Measurements from ENCODE around the gene FRAT2. TPM values are rescaled to one million over a fixed set of nuclear protein-coding genes. Genes with fewer than 3 reads are reported as not detected.

Gene FRAT2, protein sequence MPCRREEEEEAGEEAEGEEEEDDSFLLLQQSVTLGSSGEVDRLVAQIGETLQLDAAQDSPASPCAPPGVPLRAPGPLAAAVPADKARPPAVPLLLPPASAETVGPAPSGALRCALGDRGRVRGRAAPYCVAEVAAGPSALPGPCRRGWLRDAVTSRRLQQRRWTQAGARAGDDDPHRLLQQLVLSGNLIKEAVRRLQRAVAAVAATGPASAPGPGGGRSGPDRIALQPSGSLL
- total RNA-seq (10 to 100 TPM; 14.4 to 15.1 TPM), polyA plus RNA-seq (1 to 10 TPM; 2.7 to 9.0 TPM)

DNA sequence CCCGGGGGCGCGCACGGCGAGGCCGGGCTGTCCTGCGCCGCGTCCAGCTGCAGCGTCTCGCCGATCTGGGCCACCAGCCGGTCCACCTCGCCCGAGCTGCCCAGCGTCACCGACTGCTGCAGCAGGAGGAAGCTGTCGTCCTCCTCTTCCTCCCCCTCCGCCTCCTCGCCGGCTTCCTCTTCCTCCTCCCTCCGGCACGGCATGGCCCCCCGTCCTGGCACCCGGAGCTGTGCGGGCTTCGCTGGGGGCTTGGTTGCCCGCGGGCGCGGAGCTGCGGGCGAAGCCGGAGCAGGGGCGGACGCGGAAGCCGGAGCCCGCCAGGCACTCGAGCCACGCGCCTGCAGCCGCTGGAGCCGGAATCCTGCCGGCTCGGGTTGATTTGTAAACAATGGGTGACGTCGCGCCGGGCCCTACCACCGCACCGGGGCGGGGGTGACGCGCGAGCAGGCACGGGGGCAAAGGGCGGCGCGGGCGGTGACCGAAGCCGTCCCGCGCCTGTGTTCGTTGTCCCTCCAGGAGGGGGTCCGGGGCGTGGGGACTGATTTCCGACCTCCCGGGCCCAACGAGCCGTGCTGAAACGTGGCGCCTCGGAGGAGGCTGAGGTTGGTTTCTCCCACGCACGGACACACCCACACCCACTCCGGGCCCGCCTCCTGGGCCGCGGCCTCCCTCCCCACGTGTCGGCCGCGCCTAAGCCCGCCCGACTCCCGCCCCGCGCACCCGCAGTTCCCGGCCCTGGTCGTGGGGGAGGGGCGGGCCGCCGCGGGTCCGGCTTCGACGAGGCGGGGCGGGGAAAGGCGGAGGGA, at the start of gene FRAT2:
Gene FRAT2 (minus strand): TSS at position 360 of the 806 bp plus-strand sequence. CDS start 157 bp downstream, at position 203.
- Histone ChIP-seq H3K4me3 (ENCODE audit: low read depth in 1 of 3, low read length in 3 of 3) (peak within 1 kb of the TSS; percentile 78 to 88 (median 84)), H3K36me3 (ENCODE audit: control insufficient read depth in 4 of 4, insufficient read depth in 3 of 4, low read depth in 1 of 4, low read length in 3 of 4) (no peaks in the 10 kb centered on the region), H3K27me3 (ENCODE audit: control insufficient read depth in 4 of 4, insufficient read depth in 4 of 4, low read length in 3 of 4) (no peaks in the 10 kb centered on the region), H3K9ac (ENCODE audit: low read depth in 1 of 2, low read length in 2 of 2) (peak within 1 kb of the TSS; percentile 79 to 98), H3K9me3 (ENCODE audit: control insufficient read depth in 4 of 4, low read length in 3 of 4) (no peaks in the 10 kb centered on the region), H3K27ac (ENCODE audit: low read depth in 1 of 2, low read length in 2 of 2) (peak within 1 kb of the TSS; percentile 90 to 95), H3K4me1 (ENCODE audit: control insufficient read depth in 4 of 4, insufficient read depth in 4 of 4, low read length in 3 of 4) (peaks cover 5 to 24% (median 17%) of the 10 kb centered on the region in 4 donors)
- WGBS = under 1% methylated on average over 103 of the region's 103 CpGs
- DNase-seq (ENCODE audit: low spot score) = peak; percentile 93
- TF ChIP-seq FOXA1 (IDR thresholded peaks at IDR 0.05) (no peak), FOXA2 (IDR thresholded peaks at IDR 0.05) (peak; percentile 53), YY1 (IDR thresholded peaks at IDR 0.05) (no peak), ATF3 (IDR thresholded peaks at IDR 0.05) (no peak), SP1 (IDR thresholded peaks at IDR 0.05) (peak; percentile 68), EGR1 (IDR thresholded peaks at IDR 0.05; ENCODE audit: low read depth in 2 of 2) (peak; percentile 54 to 57), RAD21 (IDR thresholded peaks at IDR 0.05) (peak in 1 of 2 donors; percentile 6), HNF4A (conservative IDR thresholded peaks at IDR 0.05) (peak; percentile 60 to 65), NR2F2 (IDR thresholded peaks at IDR 0.05) (no peak), RXRA (IDR thresholded peaks at IDR 0.05) (peak in 1 of 2 donors; percentile 30), GABPA (IDR thresholded peaks at IDR 0.05 in 1 of 2, conservative IDR thresholded peaks at IDR 0.05 in 1 of 2) (no peak)
- TF ChIP-seq, protein P1, sequence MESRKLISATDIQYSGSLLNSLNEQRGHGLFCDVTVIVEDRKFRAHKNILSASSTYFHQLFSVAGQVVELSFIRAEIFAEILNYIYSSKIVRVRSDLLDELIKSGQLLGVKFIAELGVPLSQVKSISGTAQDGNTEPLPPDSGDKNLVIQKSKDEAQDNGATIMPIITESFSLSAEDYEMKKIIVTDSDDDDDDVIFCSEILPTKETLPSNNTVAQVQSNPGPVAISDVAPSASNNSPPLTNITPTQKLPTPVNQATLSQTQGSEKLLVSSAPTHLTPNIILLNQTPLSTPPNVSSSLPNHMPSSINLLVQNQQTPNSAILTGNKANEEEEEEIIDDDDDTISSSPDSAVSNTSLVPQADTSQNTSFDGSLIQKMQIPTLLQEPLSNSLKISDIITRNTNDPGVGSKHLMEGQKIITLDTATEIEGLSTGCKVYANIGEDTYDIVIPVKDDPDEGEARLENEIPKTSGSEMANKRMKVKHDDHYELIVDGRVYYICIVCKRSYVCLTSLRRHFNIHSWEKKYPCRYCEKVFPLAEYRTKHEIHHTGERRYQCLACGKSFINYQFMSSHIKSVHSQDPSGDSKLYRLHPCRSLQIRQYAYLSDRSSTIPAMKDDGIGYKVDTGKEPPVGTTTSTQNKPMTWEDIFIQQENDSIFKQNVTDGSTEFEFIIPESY (IDR thresholded peaks at IDR 0.05) = no peak
- TF ChIP-seq, protein P2, sequence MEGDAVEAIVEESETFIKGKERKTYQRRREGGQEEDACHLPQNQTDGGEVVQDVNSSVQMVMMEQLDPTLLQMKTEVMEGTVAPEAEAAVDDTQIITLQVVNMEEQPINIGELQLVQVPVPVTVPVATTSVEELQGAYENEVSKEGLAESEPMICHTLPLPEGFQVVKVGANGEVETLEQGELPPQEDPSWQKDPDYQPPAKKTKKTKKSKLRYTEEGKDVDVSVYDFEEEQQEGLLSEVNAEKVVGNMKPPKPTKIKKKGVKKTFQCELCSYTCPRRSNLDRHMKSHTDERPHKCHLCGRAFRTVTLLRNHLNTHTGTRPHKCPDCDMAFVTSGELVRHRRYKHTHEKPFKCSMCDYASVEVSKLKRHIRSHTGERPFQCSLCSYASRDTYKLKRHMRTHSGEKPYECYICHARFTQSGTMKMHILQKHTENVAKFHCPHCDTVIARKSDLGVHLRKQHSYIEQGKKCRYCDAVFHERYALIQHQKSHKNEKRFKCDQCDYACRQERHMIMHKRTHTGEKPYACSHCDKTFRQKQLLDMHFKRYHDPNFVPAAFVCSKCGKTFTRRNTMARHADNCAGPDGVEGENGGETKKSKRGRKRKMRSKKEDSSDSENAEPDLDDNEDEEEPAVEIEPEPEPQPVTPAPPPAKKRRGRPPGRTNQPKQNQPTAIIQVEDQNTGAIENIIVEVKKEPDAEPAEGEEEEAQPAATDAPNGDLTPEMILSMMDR (IDR thresholded peaks at IDR 0.05; ENCODE audit: low read depth, low read length, missing input control) = no peak

DNA sequence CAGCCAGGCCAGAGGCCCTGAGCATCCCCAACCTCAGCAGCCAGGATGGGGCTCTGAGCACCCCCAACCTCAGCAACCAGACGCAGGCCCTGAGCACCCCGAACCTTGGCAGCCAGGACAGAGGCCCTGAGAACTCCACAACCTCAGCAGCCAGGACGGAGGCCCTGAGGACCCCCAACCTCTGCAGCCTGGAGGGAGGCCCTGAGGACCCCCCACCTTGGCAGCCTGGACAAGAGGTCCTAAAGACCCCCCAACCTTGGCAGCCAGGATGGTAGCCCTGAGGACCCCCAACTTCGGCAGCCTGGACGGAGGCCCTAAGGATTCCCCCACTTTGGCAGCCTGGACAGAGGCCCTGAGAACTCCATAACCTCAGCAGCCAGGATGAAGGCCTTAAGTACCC, 49.6 kb upstream of the FRAT2 start:
- Histone ChIP-seq H3K9ac (ENCODE audit: low read depth in 1 of 2, low read length in 2 of 2) (no peak overlapping the region), H3K27me3 (ENCODE audit: control insufficient read depth in 4 of 4, insufficient read depth in 4 of 4, low read length in 3 of 4) (no peaks in the 10 kb centered on the region), H3K27ac (ENCODE audit: low read depth in 1 of 2, low read length in 2 of 2) (no peak overlapping the region), H3K4me1 (ENCODE audit: control insufficient read depth in 4 of 4, insufficient read depth in 4 of 4, low read length in 3 of 4) (no peaks in the 10 kb centered on the region), H3K9me3 (ENCODE audit: control insufficient read depth in 4 of 4, low read length in 3 of 4) (no peaks in the 10 kb centered on the region), H3K4me3 (ENCODE audit: low read depth in 1 of 3, low read length in 3 of 3) (no peak overlapping the region), H3K36me3 (ENCODE audit: control insufficient read depth in 4 of 4, insufficient read depth in 3 of 4, low read depth in 1 of 4, low read length in 3 of 4) (peaks cover 5 to 53% (median 10%) of the 10 kb centered on the region in 4 donors)
- no peak for DNase-seq (ENCODE audit: low spot score)
- WGBS = 98% methylated on average over 5 of the region's 5 CpGs
- TF ChIP-seq, protein P2 (IDR thresholded peaks at IDR 0.05; ENCODE audit: low read depth, low read length, missing input control) = no peak
- TF ChIP-seq GABPA (IDR thresholded peaks at IDR 0.05 in 1 of 2, conservative IDR thresholded peaks at IDR 0.05 in 1 of 2) (no peak), YY1 (IDR thresholded peaks at IDR 0.05) (no peak), MAX (IDR thresholded peaks at IDR 0.05) (no peak), HNF4A (conservative IDR thresholded peaks at IDR 0.05) (no peak), JUND (IDR thresholded peaks at IDR 0.05) (no peak), RAD21 (IDR thresholded peaks at IDR 0.05) (no peak), TAF1 (conservative IDR thresholded peaks at IDR 0.05) (no peak), HNF4G (IDR thresholded peaks at IDR 0.05) (no peak), FOXA2 (IDR thresholded peaks at IDR 0.05) (no peak)
- TF ChIP-seq, protein P3, sequence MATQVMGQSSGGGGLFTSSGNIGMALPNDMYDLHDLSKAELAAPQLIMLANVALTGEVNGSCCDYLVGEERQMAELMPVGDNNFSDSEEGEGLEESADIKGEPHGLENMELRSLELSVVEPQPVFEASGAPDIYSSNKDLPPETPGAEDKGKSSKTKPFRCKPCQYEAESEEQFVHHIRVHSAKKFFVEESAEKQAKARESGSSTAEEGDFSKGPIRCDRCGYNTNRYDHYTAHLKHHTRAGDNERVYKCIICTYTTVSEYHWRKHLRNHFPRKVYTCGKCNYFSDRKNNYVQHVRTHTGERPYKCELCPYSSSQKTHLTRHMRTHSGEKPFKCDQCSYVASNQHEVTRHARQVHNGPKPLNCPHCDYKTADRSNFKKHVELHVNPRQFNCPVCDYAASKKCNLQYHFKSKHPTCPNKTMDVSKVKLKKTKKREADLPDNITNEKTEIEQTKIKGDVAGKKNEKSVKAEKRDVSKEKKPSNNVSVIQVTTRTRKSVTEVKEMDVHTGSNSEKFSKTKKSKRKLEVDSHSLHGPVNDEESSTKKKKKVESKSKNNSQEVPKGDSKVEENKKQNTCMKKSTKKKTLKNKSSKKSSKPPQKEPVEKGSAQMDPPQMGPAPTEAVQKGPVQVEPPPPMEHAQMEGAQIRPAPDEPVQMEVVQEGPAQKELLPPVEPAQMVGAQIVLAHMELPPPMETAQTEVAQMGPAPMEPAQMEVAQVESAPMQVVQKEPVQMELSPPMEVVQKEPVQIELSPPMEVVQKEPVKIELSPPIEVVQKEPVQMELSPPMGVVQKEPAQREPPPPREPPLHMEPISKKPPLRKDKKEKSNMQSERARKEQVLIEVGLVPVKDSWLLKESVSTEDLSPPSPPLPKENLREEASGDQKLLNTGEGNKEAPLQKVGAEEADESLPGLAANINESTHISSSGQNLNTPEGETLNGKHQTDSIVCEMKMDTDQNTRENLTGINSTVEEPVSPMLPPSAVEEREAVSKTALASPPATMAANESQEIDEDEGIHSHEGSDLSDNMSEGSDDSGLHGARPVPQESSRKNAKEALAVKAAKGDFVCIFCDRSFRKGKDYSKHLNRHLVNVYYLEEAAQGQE (IDR thresholded peaks at IDR 0.05) = no peak
